ENCODE results near the gene NEK2.
"Not testable (repeated sequence)": the region's sequence is repeated elsewhere in the genome, so short reads cannot be mapped to it uniquely, and the experiment has no call there.

Gene NEK2

DNA sequence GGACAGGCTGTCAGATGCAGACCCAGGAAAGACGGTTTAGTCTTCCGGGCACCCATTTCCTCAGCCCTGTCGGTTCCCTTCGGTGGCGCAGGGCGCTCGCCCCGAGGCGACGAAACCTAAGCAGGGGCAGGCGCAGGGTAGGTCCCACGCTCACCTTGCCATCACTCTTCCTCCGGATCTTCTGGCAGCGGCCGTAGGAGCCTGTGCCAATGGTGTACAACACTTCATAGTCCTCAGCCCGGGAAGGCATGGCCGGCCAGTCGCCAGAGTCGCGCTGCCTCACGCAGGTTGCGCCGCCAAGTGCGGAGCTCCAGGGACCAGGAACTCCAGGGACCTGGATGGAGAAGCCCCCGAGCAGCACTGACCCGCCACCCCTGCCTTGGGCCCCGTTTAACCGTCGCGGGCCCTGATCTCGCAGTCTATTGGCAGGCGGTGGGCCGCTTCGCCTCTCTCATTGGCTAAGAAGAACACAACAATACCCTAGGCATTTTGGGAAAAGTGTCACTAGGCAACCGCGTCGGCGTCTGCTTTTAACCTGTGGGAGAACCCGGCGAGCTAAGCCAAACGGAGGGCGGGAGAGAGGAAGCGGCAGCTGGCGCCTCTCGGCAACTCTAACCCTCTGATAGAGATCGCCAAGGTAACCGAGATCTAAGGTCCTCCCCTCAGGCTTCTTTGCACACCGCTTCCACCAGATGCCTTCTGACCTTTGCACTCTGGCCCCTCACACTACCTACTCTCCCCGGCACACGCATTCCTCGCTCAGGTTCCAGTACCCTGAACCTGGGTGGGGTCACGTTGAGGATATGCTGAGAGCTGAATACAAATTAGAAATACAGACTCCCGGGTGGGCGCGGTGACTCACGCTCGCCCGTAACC lies at the start of gene NEK2:
NEK2 (minus strand) TSS at position 392 of the 876 bp plus-strand sequence; CDS start at position 250, 142 bp downstream.
- Histone ChIP-seq H3K27ac (ENCODE audit: low read depth, low read length) (peak within 1 kb of the TSS; percentile 76), H3K4me3 (ENCODE audit: low read depth, low read length) (peak within 1 kb of the TSS; percentile 83)

DNA sequence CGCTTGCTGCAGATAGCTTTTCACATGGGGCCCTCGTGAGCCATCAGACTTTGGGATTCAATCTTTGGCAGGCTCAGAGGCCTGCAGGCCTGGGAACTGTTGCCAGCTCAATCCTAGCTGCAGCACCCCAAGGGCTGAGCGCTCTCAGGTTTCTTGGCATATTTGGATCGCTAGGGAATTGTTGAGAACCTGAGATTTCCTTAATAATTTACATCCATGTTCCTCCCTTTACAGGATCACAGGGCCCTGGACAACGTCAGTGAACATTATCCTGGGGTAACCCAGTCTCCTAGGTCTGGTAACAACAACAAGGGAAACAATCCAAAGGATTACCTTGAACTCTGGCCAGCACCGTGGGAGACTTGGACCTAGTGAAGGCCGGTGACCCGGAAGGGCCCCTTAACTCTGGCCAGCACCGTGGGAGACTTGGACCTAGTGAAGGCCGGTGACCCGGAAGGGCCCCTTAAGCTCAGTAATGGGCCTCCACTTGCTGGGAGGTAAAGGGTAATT lies 49.3 kb upstream of the NEK2 start:
- no peaks in the 10 kb centered on the region for H3K4me1 ChIP-seq (ENCODE audit: control insufficient read depth, insufficient read depth, low read length)
- no peak overlapping the region for H3K9ac ChIP-seq (ENCODE audit: low read depth, low read length)
- H3K36me3 ChIP-seq (ENCODE audit: control insufficient read depth, insufficient read depth, low read length): no peaks in the 10 kb centered on the region
- H3K9me3 ChIP-seq (ENCODE audit: control insufficient read depth, insufficient read depth, low read length): no peaks in the 10 kb centered on the region
- no peak overlapping the region for H3K4me3 ChIP-seq (ENCODE audit: low read depth, low read length)
- H3K27me3 ChIP-seq (ENCODE audit: control insufficient read depth, insufficient read depth, low read length): no peaks in the 10 kb centered on the region
- no peak overlapping the region for H3K27ac ChIP-seq (ENCODE audit: low read depth, low read length)

More for the DNA sequence above, at the start of gene NEK2:
- H3K36me3 ChIP-seq (ENCODE audit: control insufficient read depth, insufficient read depth, low read length): peaks cover 24% of the 10 kb centered on the region
- peak within 1 kb of the TSS; percentile 26 for H3K9ac ChIP-seq (ENCODE audit: low read depth, low read length)
- no peaks in the 10 kb centered on the region for H3K9me3 ChIP-seq (ENCODE audit: control insufficient read depth, insufficient read depth, low read length)
- peaks cover 4% of the 10 kb centered on the region; the same call in 1 of the 2 replicates for H3K4me1 ChIP-seq (ENCODE audit: control insufficient read depth, insufficient read depth, low read length)
- H3K27me3 ChIP-seq (ENCODE audit: control insufficient read depth, insufficient read depth, low read length): no peaks in the 10 kb centered on the region

DNA sequence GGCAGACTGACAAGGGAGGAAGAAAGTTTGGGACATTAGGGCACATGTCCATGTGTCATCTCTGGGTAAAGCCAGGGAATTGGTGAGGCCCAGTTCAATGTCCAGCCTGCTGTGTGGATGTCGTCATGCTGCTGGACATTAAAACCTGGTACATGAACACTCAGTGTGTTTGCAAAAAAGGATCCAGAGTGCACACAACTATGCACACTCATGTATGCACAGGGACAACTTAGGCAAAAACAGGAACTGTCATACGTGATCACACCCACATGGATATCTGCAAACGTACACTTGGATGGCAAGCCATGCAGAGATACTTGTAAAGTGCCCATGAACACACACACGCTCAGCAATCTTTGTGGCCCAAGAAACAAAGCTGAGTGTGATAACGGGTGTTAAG lies 47.9 kb upstream of the NEK2 start:
- H3K27me3 ChIP-seq (ENCODE audit: control insufficient read depth, insufficient read depth, low read length): no peaks in the 10 kb centered on the region
- H3K9me3 ChIP-seq (ENCODE audit: control insufficient read depth, insufficient read depth, low read length): no peaks in the 10 kb centered on the region
- H3K4me1 ChIP-seq (ENCODE audit: control insufficient read depth, insufficient read depth, low read length): no peaks in the 10 kb centered on the region
- H3K4me3 ChIP-seq (ENCODE audit: low read depth, low read length): no peak overlapping the region
- no peak overlapping the region for H3K27ac ChIP-seq (ENCODE audit: low read depth, low read length)
- H3K9ac ChIP-seq (ENCODE audit: low read depth, low read length): no peak overlapping the region
- no peaks in the 10 kb centered on the region for H3K36me3 ChIP-seq (ENCODE audit: control insufficient read depth, insufficient read depth, low read length)

DNA sequence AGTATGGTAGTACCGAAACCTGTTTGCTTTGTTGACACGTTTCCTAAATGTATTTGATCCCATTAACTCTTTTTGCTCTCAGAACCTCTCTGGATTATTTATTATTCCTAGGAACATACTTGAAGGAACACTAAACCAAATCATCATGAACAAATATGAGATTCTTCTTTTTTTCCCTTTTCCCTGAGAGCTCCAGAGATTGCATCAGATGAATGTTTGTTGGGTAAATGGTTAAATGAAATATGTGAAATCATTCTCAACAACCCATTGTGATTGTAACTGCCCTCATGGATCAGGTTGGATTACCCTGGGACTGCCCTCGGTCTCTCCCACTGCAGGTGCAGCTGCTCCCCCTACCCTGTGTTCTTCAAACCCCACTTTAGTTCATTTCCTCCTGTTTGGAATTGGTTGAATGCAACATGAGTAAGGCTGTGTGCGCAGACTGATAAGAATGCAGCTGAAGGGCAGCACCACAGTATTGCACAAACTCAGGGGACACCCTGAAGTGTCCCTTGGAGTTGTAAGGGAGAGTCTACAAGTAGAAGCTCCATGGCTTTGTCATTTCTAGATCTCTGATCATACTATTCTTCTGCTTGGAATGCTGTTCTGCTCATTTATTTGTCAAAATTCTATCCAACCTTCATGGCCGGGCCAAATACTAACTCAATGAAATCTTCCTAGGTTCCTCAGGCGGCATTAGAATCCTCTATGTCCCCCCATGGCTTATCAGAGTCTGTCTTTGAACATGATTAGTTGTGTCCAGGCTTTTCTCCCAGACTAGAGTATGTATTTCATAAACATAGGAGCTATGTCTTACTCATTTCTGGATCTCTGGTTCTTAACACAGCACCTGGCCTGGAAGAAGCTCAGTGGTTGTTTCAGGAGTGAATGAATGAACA lies 47.1 kb upstream of the NEK2 start:
- H3K9ac ChIP-seq (ENCODE audit: low read depth, low read length): no peak overlapping the region
- no peaks in the 10 kb centered on the region for H3K27me3 ChIP-seq (ENCODE audit: control insufficient read depth, insufficient read depth, low read length)
- H3K4me3 ChIP-seq (ENCODE audit: low read depth, low read length): no peak overlapping the region
- no peaks in the 10 kb centered on the region for H3K9me3 ChIP-seq (ENCODE audit: control insufficient read depth, insufficient read depth, low read length)
- no peak overlapping the region for H3K27ac ChIP-seq (ENCODE audit: low read depth, low read length)
- no peaks in the 10 kb centered on the region for H3K36me3 ChIP-seq (ENCODE audit: control insufficient read depth, insufficient read depth, low read length)
- H3K4me1 ChIP-seq (ENCODE audit: control insufficient read depth, insufficient read depth, low read length): no peaks in the 10 kb centered on the region

DNA sequence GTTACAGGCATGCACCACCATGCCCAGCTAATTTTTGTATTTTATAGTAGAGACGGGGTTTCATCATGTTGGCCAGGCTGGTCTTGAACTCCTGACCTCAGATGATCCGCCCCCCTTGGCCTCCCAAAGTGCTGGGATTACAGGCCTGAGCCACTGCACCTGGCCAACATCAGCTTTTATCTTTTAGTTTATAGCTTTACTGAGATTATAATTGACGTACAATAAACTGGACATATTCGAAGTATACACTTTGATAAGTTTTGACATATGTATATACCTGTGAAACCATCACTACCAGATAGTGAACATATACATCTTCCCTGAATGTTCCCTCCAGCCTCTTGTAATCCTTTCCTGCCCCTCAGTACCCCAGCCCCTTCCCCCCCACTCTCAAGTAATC lies 41.1 kb upstream of the NEK2 start:
- not testable (repeated sequence) for H3K9me3 ChIP-seq (ENCODE audit: control insufficient read depth, insufficient read depth, low read length); H3K27me3 ChIP-seq (ENCODE audit: control insufficient read depth, insufficient read depth, low read length); H3K9ac ChIP-seq (ENCODE audit: low read depth, low read length); H3K4me1 ChIP-seq (ENCODE audit: control insufficient read depth, insufficient read depth, low read length); H3K4me3 ChIP-seq (ENCODE audit: low read depth, low read length); H3K36me3 ChIP-seq (ENCODE audit: control insufficient read depth, insufficient read depth, low read length); H3K27ac ChIP-seq (ENCODE audit: low read depth, low read length)

DNA sequence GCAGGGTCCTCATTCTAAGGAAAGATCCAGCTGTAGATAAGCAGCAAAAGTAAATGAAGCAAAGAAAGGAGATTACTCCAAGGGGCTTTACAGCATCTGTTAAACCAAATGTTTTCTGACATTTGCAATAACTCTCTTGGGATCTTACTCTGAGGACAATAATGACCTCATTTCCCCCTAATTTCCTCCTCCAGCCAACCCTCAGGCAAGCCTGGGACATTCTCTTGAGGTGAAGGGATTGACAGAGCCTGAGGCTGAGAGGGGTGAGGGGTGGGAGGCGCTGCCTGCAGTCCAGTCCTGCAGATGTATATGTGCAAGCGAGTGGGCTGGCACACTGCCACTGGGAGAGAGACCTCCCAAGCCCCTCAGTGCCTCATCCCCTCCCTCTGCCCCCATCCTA lies 40.5 kb upstream of the NEK2 start:
- Histone ChIP-seq H3K9me3 (ENCODE audit: control insufficient read depth, insufficient read depth, low read length) (no peaks in the 10 kb centered on the region), H3K4me1 (ENCODE audit: control insufficient read depth, insufficient read depth, low read length) (no peaks in the 10 kb centered on the region), H3K9ac (ENCODE audit: low read depth, low read length) (no peak overlapping the region), H3K4me3 (ENCODE audit: low read depth, low read length) (no peak overlapping the region), H3K27me3 (ENCODE audit: control insufficient read depth, insufficient read depth, low read length) (no peaks in the 10 kb centered on the region), H3K27ac (ENCODE audit: low read depth, low read length) (no peak overlapping the region), H3K36me3 (ENCODE audit: control insufficient read depth, insufficient read depth, low read length) (no peaks in the 10 kb centered on the region)

DNA sequence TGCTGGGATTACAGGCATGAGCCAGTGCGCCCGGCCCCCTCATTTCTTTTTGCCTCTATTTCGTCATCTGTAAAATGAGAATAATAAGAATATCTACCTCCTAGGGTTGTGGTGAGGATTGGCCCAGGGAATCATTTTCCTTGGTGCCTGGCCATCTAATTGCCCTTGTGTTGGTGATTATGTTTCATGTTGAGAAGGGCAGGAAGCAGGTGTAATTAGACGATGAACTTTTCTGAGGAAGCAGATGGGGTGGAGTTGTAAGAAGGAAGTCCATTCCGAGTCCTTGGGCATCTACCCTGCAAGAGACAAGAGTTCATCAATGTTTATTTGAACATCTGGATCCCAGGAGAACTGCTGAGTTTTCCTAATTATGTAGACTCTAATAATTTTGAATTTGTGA lies 38.7 kb upstream of the NEK2 start:
- H3K4me3 ChIP-seq (ENCODE audit: low read depth, low read length): no peak overlapping the region
- no peaks in the 10 kb centered on the region for H3K36me3 ChIP-seq (ENCODE audit: control insufficient read depth, insufficient read depth, low read length)
- H3K9me3 ChIP-seq (ENCODE audit: control insufficient read depth, insufficient read depth, low read length): no peaks in the 10 kb centered on the region
- H3K27me3 ChIP-seq (ENCODE audit: control insufficient read depth, insufficient read depth, low read length): no peaks in the 10 kb centered on the region
- H3K9ac ChIP-seq (ENCODE audit: low read depth, low read length): no peak overlapping the region
- H3K27ac ChIP-seq (ENCODE audit: low read depth, low read length): no peak overlapping the region
- no peaks in the 10 kb centered on the region for H3K4me1 ChIP-seq (ENCODE audit: control insufficient read depth, insufficient read depth, low read length)

DNA sequence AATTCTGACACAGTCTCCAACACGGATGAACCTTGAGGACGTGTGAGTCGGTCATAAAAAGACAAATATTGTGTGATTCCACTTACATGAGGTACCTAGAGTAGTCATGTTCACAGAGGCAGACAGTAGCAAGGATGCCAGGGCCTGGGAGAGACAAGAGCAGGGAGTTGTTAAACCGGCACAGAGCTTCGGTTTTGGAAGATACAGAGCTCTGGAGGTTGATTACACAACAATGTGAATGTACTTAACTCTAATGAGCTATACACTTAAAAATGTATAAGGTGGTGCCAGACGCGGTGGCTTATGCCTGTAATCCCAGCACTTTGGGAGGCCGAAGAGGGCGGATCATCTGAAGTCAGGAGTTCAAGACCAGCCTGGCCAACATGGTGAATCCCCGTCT lies 37.8 kb upstream of the NEK2 start:
- Histone ChIP-seq H3K9me3 (ENCODE audit: control insufficient read depth, insufficient read depth, low read length) (no peaks in the 10 kb centered on the region), H3K36me3 (ENCODE audit: control insufficient read depth, insufficient read depth, low read length) (no peaks in the 10 kb centered on the region)

DNA sequence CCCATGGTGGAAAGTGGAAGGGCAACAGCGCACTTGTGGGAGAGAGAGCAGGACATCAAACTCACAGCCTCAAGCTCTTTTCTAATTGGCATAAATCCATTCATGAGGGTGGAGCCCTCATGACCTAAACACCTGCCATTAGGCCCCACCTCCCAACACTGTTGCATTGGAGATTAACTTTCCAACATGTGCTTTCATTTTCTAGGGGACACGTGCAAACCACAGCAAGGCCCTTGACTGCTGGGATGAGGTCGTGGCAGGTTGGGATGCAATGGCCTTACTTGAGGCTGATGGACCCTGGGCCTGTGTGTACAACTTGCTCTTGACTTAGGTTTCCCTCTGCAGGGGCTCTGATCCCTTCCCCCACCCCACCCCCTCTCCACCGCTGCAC lies 35.9 kb upstream of the NEK2 start:
- no peaks in the 10 kb centered on the region for H3K27me3 ChIP-seq (ENCODE audit: control insufficient read depth, insufficient read depth, low read length)
- H3K36me3 ChIP-seq (ENCODE audit: control insufficient read depth, insufficient read depth, low read length): no peaks in the 10 kb centered on the region
- no peak overlapping the region for H3K4me3 ChIP-seq (ENCODE audit: low read depth, low read length)
- H3K27ac ChIP-seq (ENCODE audit: low read depth, low read length): no peak overlapping the region
- no peaks in the 10 kb centered on the region for H3K9me3 ChIP-seq (ENCODE audit: control insufficient read depth, insufficient read depth, low read length)
- H3K4me1 ChIP-seq (ENCODE audit: control insufficient read depth, insufficient read depth, low read length): no peaks in the 10 kb centered on the region
- H3K9ac ChIP-seq (ENCODE audit: low read depth, low read length): no peak overlapping the region

More for the DNA sequence above, 37.8 kb upstream of the NEK2 start:
- Histone ChIP-seq H3K27me3 (ENCODE audit: control insufficient read depth, insufficient read depth, low read length) (no peaks in the 10 kb centered on the region), H3K4me1 (ENCODE audit: control insufficient read depth, insufficient read depth, low read length) (no peaks in the 10 kb centered on the region), H3K4me3 (ENCODE audit: low read depth, low read length) (no peak overlapping the region), H3K9ac (ENCODE audit: low read depth, low read length) (no peak overlapping the region), H3K27ac (ENCODE audit: low read depth, low read length) (no peak overlapping the region)

DNA sequence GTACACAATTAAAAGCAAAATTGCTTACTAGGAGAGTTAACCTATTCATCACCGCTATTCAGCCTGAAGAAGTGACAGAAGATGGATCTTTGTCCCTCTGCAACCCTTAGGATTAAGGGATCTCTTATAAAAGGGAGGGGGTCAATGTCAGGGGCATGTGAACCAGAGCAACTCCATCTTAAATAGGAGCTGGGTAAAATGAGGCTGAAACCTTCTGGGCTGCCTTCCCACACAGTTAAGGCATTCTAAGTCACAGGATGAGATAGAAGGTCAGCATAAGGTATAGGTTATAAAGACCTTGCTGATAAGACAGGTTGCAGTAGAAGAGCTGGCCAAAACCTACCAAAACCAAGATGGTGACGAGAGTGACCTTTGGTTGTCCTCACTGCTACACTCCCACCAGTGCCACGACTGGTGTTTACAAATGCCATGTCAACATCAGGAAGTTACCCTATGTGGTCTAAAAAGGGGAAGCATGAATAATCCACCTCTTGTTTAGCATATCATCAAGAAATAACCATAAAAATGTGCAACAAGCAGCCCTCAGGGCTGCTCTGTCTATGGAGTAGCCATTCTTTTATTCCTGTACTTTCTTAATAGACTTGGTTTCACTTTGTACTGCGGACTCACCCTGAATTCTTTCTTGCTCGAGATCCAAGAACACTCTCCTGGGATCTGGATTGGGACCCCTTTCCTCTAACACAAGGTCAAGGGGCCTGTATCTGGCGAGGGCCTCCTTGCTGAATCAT lies 35.3 kb upstream of the NEK2 start:
- Histone ChIP-seq H3K4me3 (ENCODE audit: low read depth, low read length) (no peak overlapping the region), H3K36me3 (ENCODE audit: control insufficient read depth, insufficient read depth, low read length) (no peaks in the 10 kb centered on the region), H3K27me3 (ENCODE audit: control insufficient read depth, insufficient read depth, low read length) (no peaks in the 10 kb centered on the region), H3K9ac (ENCODE audit: low read depth, low read length) (no peak overlapping the region), H3K27ac (ENCODE audit: low read depth, low read length) (no peak overlapping the region), H3K9me3 (ENCODE audit: control insufficient read depth, insufficient read depth, low read length) (no peaks in the 10 kb centered on the region), H3K4me1 (ENCODE audit: control insufficient read depth, insufficient read depth, low read length) (no peaks in the 10 kb centered on the region)
